GM21786 (cell line): ENCODE measurements around the gene PPP1R1C.
"Not testable (repeated sequence)": the region's sequence is repeated elsewhere in the genome, so short reads cannot be mapped to it uniquely, and the experiment has no call there.

ENCODE experiments used
- ATAC-seq: cut with Tn5 transposase; IDR thresholded peaks from one replicate; pipeline ENCODE4 v1.9.1; 2021; ENCODE audit not compliant: unreplicated experiment

The PPP1R1C gene

DNA sequence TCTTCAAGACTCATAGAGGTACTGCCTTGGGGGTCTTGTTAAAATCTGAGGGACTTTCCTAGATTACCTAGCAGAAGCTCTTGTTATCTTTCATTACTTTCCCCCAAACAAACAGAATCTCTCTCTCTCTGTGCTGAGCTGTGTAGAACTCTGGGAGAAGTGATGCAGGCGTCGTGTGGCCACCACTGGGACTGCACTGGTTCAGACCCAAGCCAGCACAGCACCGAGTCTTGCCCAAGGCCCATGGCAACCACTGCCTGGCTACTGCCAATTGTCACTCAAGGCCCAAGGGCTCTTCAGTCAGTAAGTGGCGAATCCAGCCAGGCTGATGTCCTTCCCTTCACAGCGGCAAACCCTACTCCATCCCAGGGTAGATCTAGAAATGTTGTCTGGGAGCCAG lies 28.6 kb downstream of the PPP1R1C start:
- ATAC-seq, result no peak

DNA sequence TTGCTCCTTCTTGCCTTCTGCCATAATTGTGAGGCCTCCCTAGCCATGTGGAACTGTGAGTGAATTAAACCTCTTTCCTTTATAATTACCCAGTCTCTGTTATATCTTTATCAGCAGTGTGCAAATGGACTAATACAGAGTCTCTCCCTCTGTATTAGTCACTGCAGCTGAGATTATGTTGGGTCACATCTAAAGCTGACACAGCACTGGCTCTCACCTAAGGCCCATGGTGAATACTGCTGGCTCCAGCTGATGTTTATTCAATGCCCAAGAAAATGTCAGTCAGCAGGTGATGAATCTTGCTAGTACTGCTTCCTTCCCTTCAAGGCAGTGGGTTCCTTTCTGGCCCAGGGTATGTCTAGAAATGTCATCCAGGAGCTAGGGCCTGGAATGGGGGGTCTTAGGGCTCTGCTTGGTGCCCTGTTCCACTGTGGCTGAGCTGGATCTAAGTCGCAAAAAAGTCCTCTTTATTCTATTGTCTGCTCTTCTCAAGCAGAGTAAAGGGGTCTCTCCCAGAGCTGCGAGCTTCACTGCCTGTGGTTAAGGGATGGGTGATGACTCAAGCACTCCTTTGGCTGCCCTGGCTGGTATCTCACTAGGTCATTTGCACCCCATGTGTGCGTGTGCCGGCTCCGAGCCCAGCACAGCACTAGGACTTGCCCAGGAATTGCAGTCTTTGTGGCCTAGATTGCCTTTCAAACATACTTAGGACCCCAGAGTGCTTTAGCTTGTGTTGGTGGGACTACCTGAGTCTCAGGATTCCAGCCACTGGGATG lies 29.9 kb downstream of the PPP1R1C start:
- ATAC-seq, result no peak

DNA sequence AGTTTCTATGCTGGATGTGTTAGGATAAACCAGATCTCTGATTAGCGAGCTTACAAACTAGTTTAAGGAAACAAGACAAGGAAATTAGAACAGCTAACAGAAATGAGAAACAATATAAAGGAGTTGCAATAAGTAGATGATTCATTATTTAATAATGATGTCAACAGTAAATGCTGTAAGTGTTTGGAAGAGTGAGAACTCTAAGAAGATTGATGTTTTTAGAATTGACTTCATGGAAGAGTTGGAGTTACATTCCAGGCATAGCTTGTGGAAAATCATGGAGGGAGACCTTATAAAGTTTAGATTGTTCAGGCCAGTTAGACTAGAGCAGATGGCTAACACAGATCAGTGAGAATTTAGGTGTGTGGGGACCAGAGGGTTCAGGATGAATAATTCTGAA lies 32.6 kb downstream of the PPP1R1C start:
- ATAC-seq, result no peak

DNA sequence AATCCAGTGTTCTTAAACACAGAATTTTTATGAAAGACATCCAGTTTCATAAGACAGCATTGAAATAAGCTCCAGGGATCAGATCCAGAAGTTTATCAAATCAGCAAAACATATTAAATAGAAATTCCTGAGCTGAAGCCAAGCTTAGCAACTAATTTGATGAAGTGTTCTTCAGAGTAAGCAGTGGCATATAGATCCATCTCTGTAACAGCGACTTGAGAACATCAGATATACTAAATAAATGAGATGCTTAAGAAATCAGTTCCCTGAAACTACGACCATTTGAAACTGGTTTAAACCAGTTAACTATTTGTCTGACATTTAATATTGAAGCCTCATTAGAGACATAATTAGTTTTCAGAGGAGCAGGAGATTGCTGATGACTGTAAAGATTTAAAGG lies 34.1 kb downstream of the PPP1R1C start:
- no peak for ATAC-seq

DNA sequence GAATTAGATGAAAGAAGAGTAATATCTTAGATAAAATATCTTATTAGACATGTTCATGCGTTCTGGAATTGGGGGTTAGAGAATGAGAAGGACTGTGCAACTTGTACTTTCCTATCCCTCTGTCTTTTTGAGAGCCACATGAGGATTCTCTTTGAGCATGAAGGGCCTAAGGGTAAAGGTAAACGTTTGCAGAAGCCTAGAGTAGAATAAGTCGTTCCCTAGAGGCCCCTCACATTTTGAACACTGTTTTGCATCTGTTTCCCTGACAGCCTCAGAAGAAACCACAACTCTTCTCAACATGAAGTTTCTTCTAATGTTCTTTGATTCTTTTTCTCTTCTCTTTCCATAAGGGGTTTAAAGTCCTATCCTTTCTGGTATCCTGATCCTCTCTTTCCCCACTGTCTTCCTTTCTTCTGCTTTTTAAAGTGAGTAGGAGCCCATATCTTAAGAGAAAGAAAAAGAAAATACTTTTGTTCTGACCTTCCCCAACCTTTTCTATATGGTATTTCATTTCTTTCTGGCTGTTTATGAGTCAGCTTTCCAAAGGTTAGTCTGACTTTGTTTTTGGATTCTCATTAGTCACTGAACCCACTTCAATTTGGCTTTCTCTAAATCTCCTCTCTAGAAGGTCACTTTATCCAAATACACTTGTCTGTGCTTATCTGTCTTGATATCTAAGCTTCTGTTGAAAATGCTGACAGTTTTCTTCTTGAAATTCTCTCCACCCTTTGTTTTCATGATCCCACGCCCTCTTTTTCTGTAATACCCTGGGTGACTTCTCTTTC lies 34.8 kb downstream of the PPP1R1C start:
- no peak for ATAC-seq

DNA sequence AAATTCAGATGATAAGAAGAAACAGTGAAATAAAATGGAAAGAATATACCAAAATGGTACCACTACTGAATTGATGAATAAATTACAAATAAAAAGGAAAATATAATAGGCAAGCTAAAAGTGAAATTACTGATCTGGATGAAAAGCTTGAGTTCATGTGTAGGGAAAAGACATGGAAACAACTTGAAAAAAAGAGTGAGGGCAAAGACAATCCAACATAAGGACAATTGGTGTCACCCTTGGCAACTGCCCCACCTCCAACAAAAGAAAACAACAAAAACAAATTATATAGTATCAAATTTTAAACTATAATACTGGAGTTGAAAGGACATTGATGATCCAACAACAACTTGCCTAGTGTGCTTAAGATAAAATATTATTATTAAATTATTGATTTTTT lies 37.6 kb downstream of the PPP1R1C start:
- ATAC-seq, result no peak

DNA sequence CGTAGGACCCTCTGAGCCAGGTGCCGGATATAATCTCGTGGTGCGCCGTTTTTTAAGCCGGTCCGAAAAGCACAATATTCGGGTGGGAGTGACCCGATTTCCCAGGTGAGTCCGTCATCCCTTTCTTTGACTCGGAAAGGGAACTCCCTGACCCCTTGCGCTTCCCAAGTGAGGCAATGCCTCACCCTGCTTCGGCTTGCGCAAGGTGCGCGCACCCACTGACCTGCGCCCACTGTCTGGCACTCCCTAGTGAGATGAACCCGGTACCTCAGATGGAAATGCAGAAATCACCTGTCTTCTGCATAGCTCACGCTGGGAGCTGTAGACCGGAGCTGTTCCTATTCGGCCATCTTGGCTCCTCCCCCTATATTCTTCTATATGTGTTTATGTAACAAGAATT lies 45.2 kb downstream of the PPP1R1C start:
- ATAC-seq, result not testable (repeated sequence)

DNA sequence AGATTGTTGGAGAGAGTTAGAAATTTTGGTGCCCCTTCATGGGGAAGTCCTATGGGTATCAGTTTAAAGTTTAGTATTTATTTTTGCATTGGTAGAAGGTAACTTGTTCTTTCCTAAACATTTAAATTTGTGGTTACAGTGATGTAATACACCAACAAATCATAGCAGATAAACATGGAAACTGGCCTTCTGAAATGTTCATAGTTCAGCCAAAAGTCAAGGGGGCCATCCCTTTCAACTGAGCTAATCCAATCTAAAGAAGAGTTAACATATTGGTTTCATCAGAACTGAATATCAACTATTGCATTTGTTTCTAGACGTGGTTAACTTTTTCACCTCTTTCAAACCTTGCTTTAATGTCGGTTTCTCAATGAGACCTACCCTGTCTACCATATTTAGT lies 46.3 kb downstream of the PPP1R1C start:
- no peak for ATAC-seq

DNA sequence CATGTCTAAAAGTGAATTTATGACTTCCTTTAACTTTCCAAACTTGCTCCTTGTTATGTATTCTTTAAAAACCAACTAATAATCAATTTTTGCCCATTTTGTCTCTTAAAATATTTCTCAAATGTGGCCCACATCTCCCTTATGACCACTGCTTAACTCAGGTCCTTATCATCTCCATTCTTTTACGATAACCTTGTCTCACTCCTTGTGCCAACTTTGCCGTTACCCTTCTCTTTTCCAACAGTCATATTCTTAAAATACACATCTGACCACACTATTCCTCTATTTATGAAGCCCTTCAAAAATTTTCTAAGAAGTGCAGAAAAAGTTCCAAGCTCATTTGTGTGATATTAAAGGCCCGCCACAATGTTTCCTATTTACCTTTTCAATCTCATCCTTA lies 47.8 kb downstream of the PPP1R1C start:
- no peak for ATAC-seq

DNA sequence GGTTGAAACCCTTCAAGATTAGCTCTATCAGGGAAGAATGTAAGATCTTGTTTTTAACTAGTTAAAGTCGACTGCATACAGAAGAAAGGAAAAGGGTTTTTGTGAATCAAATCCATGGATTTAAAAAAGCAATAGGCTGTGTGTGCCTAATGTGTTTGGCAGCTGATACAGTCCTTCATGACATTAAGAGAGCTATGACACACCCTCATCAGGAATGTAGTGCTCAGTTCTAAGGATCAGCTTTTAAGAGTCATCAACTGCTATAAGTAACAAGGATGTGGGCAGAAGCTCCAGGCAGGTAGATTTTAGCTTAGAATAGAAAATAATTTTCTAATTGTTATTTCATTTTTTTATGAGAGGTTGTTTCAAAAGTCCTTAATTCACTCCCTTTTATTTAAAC lies 52.9 kb downstream of the PPP1R1C start:
- ATAC-seq, result no peak

DNA sequence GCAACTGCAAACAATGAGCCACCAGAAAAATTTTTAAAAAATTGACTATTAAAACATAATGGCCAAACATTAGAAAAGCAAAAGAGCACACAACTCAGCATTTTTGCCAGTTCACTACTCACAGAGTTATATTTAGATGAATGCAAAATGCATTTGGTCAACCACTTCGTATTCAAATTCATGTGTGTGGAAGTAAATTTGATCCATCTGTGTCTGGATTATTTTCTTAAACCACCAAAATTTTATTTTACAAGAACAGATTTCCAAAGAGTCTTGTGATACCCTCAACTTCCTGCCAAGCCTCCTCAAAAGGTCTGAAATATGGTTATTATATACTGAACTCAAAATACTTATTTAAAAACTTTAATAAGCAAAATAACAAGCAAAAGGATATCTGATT lies 57.4 kb downstream of the PPP1R1C start:
- ATAC-seq, result no peak

DNA sequence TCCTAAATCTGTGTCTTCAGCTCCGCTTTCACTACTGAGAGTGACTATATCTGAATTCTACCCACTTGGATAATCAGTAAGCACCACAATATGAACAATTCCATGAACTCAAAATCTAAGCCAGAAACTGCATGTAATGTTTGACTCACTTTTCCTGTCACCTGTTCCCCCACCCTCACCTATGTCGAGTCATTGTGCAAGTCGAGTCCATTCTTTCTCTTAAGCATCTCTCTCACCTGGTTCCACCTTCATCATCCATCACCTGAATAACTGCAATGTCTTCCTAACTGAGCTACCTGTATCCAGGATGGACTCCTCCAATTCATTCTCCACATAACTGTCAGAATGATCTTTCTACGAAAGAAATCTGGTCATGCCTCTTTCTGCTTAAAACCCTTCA lies 58.2 kb downstream of the PPP1R1C start:
- no peak for ATAC-seq

DNA sequence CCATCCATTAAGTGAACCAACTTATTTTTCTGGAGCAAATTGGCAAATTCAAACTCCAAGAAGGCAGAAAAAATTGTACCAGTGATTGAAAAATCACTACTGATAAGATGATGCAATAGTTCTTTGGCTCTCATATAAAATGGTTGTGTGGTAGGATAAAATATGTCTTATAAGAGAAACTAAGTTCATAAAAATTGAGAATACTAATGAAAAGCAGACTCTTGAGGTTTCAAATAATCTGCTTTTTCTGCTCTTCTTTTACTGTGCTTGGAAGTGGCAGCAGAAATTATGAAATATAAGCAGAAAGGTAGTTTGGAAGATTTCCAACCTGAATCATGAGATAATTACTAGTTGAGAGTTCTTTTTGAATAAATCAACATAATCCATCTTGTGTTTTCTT lies 61.9 kb downstream of the PPP1R1C start:
- no peak for ATAC-seq

DNA sequence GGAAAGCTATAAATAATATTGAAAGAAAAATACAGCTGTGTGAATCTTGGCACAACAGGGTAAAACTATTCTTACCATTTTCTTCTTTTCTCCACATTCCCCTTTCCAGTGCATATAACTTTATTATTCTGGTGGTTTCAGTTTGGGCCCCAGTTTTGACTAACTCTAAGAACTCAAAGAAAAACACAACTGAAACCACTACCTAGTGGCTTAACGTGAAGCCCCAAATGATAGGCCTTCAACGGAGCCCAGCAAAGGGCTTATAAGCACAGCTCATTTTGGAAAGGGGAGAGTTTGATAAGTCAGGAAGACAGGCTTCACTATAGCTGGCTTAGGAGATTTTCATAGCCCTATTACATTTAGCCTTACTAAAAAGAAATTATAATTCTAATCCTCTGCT lies 62.4 kb downstream of the PPP1R1C start:
- no peak for ATAC-seq

DNA sequence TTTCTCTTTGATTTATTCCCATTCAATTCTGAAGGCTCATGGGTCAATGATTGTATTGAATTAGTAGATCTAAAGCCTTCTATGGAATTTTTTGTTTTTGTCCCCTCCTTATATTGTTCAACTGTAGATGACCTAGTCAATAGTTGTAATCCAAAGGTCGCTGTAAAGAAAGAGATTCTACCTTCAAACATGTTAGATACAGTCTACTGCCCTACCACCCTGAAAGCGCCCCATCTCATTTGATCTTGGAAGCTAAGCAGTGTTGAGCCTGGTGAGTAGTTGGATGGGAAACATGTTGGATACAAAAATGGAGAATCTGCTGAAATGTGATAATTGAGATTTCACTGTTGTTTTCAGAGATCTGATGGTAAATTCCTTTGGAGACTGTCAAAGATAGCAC lies 63.0 kb downstream of the PPP1R1C start:
- no peak for ATAC-seq

DNA sequence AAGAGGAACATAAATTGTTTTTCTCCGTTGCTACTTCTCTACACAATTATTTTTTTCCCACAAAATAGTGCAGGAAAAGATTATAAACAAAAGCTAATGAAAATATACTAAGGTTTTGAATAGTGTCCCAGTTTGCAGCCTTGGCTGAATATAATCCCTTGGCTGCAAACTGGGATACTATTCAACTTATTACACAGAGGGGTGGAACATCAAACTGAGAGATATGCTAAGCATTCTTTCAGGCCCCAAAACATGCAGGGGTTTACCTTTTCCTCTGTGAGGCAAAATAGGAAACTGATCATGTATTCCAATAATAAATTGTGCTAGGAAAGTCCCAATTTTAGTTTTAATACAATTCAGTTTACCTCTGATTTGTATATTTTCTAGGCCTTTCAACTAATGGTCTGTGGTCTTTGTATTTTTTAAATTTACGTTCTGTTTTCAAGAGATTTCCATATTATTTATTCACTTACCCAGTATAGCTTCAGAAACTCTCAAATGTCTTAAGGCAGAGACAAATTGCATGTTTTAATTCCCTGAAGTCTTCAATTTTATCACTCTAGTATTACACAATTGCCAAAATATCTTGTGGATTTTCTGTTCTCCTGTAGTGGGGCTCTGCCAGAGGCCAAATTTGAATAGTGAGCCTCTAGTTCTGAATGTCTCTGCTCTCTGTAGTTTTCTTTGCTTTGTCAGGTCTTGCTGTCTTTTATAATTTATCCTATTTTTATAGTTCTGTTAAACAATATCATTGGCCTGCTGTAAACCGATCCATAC lies 63.9 kb downstream of the PPP1R1C start:
- no peak for ATAC-seq

DNA sequence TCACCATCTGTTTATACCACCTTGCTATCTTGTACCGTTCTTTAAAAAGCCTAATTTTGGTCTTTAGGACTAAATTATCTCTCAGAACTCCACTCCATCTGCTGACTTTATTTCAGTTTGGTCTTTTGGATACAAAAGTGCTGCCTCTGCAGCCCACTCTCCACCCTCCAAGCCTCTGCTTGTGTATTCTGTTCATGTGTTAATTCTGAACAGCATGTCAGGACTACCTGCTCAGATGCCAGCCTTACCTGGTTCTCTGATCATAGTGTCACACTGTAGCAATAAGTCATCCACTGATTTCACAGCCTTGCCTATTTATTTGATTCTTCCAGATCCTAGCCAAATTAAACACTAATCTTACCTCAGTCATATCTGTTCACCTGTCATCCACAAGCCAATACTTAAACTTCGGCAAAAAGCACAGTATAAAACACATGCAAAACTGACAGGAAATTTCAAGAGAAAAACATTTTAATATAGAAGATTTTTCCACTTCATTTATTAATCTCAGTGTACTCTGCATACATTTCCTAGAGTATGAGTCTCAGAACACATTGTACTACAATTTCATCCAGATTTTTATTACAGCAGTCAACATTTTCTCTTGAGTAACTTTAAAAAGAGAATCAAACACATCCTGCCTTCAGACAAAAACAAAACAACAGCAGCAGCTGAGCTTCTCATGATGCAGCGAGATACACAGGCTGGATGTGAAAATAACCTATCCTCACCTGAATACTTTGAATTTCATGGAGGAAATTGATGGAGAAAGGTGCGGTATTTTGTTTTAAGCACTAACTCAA lies 64.9 kb downstream of the PPP1R1C start:
- no peak for ATAC-seq

DNA sequence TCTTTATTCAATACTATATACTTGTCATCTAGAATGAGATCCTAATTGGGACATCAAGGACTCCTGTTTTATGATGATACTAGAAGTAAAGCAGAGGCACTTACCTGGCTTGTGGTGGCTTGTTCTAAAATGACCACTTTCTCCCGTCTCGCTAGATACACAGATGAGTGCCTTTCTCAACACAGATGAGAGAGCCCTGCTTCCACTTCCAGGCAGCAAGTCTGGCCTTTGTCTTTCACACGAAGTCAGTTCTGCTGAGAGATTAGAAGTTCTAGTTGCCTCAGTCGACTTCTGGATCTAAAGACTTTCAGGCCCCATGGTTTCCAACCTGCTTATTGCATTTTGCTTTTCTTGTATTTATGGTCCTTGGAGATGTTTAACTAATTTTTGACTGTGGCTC lies 70.3 kb downstream of the PPP1R1C start:
- no peak for ATAC-seq

DNA sequence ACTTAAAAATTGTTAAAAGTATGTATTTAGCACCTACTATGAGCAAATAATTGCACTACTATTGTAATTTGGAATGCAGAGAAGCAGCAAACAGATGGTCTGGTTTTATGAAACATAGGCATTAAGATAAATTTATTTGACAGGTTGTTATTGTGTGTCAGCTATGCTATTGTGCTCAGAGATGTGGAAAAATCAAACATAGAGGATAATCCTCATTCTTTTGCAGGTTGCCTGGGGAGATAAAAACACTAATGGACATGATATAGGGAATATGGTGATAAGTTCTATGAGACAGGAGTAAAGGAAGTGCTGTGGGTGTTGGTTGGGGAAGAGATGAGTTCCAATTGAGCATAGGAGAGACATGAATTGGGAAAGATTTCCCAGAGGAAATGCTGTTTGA lies 71.3 kb downstream of the PPP1R1C start:
- ATAC-seq, result no peak

DNA sequence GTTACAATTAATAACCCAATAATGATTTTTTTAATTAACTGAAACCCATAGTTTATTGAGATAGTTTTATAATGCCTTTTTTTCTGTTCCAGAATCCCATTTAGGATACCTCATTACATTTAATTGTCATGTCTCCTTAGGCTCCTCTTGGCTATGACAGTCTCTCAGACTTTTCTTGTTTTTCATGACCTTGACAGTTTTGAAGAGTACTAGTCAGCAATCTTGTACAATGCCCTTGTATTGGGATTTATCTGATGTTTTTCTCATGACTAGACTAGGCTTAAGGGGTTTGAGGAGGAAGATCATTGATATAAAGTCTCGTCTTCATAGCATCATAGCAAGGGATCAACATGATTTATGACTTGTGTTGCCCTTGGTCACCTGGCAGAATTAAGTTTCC lies 72.4 kb downstream of the PPP1R1C start:
- no peak for ATAC-seq

DNA sequence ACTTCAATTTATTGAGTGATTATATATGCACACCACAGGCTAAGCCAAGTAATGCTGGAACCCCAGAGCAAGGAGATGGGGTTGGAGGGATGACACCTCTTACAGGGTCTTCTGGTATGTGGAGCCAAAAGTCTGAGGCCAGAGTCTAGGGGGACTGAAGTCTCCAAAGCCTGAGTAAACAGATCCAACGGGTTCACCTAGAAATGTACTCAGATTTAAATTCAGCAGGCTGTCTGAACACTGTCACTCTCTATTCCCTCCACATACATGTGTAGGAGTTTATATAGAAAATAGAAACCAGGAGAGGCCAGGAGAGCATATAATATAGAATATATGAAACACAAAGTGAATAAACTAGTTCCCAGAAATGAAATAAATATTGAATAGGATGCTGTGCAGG lies 76.1 kb downstream of the PPP1R1C start:
- no peak for ATAC-seq
